HG03432 (cell line): ENCODE results near the gene TTBK1.

Experiments used
- ATAC-seq: cut with Tn5 transposase; IDR thresholded peaks from one replicate; pipeline ENCODE4 v1.9.1; 2021; ENCODE audit warnings: mild to moderate bottlenecking, moderate library complexity; ENCODE audit not compliant: unreplicated experiment

Gene TTBK1

GRCh38 chr6:43222418-43223059 is 20.7 kb upstream of the TTBK1 start:
- ATAC-seq, result no peak

DNA sequence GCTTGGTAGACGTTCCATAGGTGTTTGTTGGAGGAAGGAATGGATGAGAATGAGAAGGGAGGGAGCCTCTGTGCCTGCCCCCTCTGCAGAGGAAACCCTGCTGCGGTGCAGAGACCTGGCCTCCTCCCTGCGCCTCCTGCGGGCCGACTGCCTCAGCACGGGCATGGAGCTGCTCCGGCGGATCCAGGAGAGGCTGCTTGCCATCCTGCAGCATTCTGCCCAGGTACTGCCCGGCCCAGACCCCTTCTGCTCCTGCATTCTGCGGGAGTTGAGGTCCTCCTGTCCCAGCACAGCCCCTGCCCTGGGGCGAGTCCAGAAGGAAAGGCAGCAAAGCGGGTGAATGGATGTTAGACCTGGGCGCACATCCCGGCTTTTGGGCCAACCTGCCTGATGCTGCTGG is 20.1 kb upstream of the TTBK1 start:
- ATAC-seq, result no peak

DNA sequence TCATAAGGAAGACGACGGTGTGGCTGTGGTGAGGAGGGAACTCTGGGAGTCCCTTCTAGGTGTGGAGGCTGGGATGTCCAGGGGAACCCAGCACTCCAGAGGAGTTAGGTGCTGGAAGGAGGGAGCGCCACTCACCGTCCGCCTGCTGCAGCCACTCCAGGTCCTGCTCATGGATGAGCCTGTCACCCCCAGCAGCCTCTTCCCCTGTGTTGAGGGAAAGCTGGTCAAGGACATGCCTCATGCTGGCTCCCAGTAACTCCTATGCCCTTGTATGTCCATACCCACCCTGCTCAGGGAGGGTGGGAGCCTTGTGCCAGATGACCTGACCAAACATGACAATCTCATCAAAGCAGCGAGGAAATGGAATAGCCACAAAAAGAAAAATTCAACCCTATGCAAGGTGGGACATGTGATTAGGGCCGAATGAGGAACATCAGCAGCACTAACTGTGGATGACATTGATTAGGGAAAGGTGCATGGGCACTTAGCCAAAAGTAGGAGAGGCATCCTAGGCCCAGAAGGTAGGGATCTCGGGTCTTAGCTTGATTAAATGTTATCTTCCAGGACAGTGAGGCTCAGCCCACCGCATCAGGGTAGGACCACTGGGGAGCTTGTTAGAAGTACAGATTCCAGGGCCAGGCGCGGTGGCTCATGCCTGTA is 17.0 kb upstream of the TTBK1 start:
- ATAC-seq, result no peak

- peak; percentile 79 for ATAC-seq
Observed at GRCh38 chr6:43228951-43229802, 14.1 kb upstream of the TTBK1 start, which contains the start of gene DNPH1. DNPH1 (minus strand) TSS chr6:43229481; CDS start chr6:43229456, 25 bp downstream.

DNA sequence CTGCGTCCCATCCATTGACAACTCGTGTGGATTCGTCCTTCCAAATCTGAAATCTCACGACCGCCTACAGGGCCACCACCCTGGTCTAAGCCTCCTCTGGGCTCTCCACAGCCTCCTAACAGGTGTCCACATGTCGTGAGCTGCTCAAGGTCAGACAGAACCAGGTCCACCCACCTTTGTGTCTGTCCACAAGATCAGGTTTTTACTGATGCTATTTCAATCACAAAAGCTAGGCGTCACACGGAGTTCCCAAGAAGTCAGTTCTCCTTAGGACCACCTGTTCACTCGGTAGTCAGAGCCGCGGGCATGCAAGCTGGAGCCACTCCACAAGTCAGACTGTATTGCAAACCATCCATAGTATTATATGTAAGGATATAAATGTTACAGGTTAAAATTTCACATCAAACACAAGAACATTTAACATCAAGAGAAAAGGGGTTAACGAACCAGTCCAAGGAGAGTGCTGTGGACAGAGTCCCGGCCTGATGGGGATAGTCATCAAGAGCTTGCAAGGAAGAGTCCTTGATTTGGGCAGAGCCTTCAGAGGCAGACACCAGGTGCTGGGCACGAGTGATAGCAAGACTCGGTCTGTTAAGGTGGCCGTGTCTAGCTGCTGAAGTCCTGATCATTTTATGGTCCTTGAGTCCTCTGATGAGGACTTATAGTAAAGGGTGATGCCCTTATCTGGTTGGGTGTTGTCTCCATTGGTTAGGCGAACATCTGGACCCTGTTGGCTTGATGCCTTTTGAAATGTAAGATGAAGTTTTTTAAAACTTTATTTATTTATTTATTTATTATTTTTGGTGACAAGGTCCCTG is 13.3 kb upstream of the TTBK1 start:
- ATAC-seq, result peak; percentile 6

GRCh38 chr6:43231053-43231452 is 12.2 kb upstream of the TTBK1 start:
- ATAC-seq, result no peak

GRCh38 chr6:43231735-43232450 is 11.4 kb upstream of the TTBK1 start:
- ATAC-seq, result no peak

- ATAC-seq, result no peak
Observed at GRCh38 chr6:43235841-43236240, 7.4 kb upstream of the TTBK1 start.

DNA sequence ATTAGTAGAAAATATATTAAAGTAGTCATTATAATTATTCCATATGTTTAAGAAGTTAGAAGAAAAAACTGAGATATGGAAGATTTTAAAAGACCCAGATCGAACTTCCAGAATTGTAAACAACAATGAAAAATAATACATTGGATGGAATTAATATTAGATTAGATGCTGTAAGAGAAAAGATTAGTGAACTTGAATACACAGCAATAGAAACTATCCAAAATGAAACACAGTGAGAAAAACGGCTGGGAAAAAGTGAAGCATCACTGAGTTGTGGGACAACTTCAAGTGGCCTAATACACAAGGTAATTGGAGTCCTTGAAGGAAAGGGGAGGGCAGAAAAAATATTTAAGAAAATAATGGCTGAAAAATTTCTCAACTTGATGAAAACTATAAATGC is 4.2 kb upstream of the TTBK1 start:
- ATAC-seq, result no peak

DNA sequence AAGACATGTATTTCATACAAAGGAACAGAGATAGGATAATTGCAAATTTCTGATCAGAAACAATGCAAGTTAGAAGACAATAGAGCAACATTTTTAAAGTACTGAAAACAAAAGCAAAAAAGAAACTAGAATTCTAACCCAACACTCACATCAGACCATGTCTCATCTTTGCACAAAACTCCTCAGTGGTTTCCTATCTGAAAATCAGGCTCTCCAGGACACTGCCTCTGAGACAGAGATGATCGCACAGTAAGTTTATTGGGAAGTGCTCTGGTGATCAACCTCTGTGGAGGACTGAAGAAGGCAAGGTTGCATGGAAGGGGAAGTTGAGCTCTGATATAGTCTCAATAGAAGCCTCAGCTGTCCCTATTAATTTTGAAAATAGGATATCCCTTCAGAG is 2.3 kb upstream of the TTBK1 start:
- ATAC-seq, result no peak

DNA sequence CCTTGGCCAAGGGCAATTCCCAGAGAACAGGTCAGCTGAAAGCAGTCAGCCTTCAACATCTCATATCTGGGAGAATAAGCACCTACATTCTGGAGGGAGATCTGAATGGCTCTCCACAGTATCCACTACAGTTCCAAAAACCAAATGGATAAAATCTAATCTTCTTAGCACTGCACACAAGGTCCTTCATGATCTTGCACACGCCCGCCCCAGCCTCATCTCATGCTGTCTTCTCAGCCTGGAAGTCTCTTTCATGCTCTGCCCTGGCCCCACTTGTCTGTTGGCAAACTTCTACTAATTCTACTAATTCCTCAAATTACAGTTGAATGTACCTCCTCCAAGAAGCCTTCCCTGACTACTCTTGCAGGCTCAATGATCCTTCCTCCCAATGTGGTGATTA is 1.8 kb upstream of the TTBK1 start:
- ATAC-seq, result no peak

- ATAC-seq, result no peak
Observed at GRCh38 chr6:43243664-43244321, 512 bp downstream of the TTBK1 start.

GRCh38 chr6:43246301-43247113 is 3.2 kb downstream of the TTBK1 start:
- peak; percentile 20 for ATAC-seq

DNA sequence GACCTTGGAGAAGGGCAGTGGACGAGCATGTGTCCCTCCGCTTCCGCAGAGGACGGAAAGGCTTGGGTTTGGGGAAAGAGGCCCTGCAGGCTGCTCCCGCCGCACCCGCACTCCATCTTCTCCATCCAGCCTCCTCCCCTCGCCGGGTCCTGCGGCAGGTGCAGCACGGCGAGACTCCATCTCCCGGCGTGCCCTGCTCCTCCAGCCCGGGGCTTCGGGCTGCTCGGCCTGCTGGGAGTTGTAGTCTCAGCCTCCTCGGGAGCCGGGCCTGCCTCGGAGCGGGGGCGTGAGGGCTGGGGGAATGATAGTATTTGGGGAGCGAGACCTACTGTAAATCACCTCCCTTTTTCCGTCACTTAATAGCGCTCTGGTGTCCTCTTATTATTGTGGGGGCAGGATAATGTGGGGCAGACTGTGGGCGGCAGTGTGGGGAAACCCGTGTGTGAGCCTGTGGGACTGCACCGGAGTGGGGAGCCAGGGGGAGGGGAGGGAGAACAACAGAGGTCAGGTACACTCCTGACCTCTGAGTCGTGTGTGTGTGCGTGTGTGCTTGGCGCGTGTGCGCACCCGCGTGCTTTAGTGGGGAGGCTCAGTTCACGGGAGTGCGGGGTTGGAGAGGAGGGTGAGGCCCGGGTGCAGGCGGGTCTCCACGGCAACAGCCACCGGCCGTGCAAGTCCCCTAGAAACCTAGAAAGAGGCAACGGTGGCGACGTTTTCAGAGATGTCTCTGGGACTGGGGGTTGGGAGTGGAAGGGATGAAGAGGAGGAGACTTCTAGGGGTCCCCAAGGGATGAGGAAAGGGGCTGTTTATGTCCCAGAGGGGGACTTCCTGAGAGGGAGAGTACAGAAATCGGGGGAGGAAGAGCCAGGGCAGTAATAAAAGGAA is 4.1 kb downstream of the TTBK1 start:
- peak; percentile 92 for ATAC-seq

DNA sequence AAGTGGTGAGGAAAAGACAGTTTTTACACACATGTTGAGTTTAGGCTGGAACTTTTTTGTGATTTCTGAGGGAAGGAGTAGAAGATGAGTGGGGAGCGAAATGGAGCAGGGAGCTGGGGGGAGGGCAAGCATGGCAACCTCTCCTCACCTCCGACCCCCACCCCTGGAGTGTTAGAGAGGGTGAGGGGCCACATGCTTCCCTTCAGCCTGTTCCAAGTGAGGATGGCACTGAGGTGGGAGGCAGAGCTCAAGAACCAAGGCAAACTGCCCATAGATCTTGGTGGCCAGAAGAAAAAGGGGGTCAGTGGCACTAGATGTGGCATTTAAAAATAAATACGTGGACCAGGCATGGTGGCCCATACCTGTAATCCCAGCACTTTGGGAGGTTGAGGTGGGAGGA is 4.8 kb downstream of the TTBK1 start:
- no peak for ATAC-seq

DNA sequence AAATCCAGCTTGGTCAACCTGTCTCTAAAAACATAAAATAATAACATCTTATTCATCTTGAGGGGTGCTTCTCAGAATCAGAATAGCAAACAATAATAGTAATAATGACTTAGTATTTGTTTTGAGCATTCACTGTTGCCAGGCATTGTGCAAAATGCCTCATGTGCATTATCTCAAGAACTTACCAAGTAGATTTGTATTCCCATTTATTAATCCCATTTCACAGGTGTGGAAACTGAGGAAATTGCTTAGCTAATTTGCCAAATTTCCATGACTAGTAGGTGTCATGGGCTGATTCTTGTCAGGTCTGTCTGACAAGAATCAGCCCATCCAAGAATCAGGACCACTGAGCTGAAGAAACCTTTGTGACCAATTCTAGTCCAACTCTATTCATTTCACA is 5.5 kb downstream of the TTBK1 start:
- no peak for ATAC-seq

GRCh38 chr6:43250992-43251373 is 7.7 kb downstream of the TTBK1 start:
- ATAC-seq, result no peak

DNA sequence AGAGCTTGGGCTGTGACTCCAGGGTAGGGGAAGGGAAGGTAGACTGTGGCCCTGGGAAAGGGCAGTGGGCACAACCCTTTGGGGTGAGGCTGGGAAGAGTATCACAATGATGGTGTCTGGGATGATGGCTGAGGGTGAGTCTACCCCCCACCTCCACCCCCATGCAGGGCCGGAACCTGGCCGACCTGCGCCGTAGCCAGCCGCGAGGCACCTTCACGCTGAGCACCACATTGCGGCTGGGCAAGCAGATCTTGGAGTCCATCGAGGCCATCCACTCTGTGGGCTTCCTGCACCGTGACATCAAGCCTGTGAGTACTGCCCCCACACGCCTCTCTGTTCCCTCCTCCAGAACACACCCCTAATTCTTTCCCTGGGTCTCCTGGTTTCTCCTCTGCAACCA is 10.1 kb downstream of the TTBK1 start:
- ATAC-seq, result no peak
